H9 (cell line): ENCODE data around the gene TMEM117. TPM values are rescaled to one million over a fixed set of nuclear protein-coding genes. Genes with fewer than 3 reads are reported as not detected.

Source experiments
- DNase-seq: peaks from one replicate; pipeline ENCODE4 v3.0.0-alpha.2; 2017
- H2AFZ ChIP-seq: one replicate; pipeline ENCODE4 v1.6.1; 2013; ENCODE audit warnings: mild to moderate bottlenecking, low read length, control low read depth, moderate library complexity
- H2AK5ac ChIP-seq: 2 replicates; pipeline ENCODE4 v1.6.1; 2013; ENCODE audit warnings: low read length, control low read depth, mixed read lengths; ENCODE audit not compliant: insufficient read length
- H2BK120ac ChIP-seq: one replicate; pipeline ENCODE4 v1.6.1; 2013; ENCODE audit warnings: low read depth, mild to moderate bottlenecking, low read length, control low read depth, inconsistent platforms; ENCODE audit not compliant: poor library complexity, severe bottlenecking
- H2BK12ac ChIP-seq: 2 replicates; pipeline ENCODE4 v1.6.1; 2013; ENCODE audit warnings: low read length, control low read depth, mixed read lengths, low read depth; ENCODE audit not compliant: insufficient read length
- H2BK15ac ChIP-seq: 2 replicates; pipeline ENCODE4 v1.6.1; 2013; ENCODE audit warnings: low read depth, low read length, control low read depth
- H2BK20ac ChIP-seq: one replicate; pipeline ENCODE4 v1.6.1; 2013; ENCODE audit warnings: low read depth, mild to moderate bottlenecking, low read length, control low read depth, inconsistent platforms; ENCODE audit not compliant: poor library complexity, severe bottlenecking
- H2BK5ac ChIP-seq: 2 replicates; pipeline ENCODE4 v1.6.1; 2013; ENCODE audit warnings: low read length, control low read depth, mixed read lengths; ENCODE audit not compliant: insufficient read length
- H3K14ac ChIP-seq: 2 replicates; pipeline ENCODE4 v1.6.1; 2013; ENCODE audit warnings: low read length, control low read depth; ENCODE audit not compliant: insufficient read depth
- H3K18ac ChIP-seq: 2 replicates; pipeline ENCODE4 v1.6.1; 2013; ENCODE audit warnings: low read depth, mild to moderate bottlenecking, mixed read lengths, low read length, control low read depth; ENCODE audit not compliant: insufficient read length
- H3K23ac ChIP-seq: 2 replicates; pipeline ENCODE4 v1.6.1; 2013; ENCODE audit warnings: low read length, control low read depth, mixed read lengths, low read depth; ENCODE audit not compliant: insufficient read length
- H3K23me2 ChIP-seq: 2 replicates; pipeline ENCODE4 v1.6.1; 2013; ENCODE audit warnings: low read depth, mild to moderate bottlenecking, mixed read lengths, low read length, control low read depth; ENCODE audit not compliant: insufficient read length, poor library complexity, severe bottlenecking
- H3K27ac ChIP-seq: 2 replicates; pipeline ENCODE4 v1.5.1; 2013; ENCODE audit warnings: low read length, control low read depth, mixed read lengths, low read depth; ENCODE audit not compliant: insufficient read length
- H3K27me3 ChIP-seq: 2 replicates; pipeline ENCODE4 v1.6.1; 2013; ENCODE audit warnings: low read length, control low read depth, inconsistent platforms; ENCODE audit not compliant: insufficient read depth
- H3K4ac ChIP-seq: 2 replicates; pipeline ENCODE4 v1.6.1; 2013; ENCODE audit warnings: low read depth, mild to moderate bottlenecking, control low read depth, inconsistent platforms, low read length, moderate library complexity
- H3K4me1 ChIP-seq: 2 replicates; pipeline ENCODE4 v1.6.1; 2013; ENCODE audit warnings: low read length, control low read depth, inconsistent platforms; ENCODE audit not compliant: insufficient read depth
- H3K4me2 ChIP-seq: 2 replicates; pipeline ENCODE4 v1.6.1; 2013; ENCODE audit warnings: low read length, control low read depth, mixed read lengths; ENCODE audit not compliant: insufficient read length, insufficient read depth
- H3K56ac ChIP-seq: 2 replicates; pipeline ENCODE4 v1.6.1; 2013; ENCODE audit warnings: low read depth, mild to moderate bottlenecking, mixed read lengths, low read length, control low read depth; ENCODE audit not compliant: insufficient read length
- H3K79me1 ChIP-seq: 2 replicates; pipeline ENCODE4 v1.6.1; 2013; ENCODE audit warnings: low read depth, mild to moderate bottlenecking, moderate library complexity, low read length, control low read depth, inconsistent platforms; ENCODE audit not compliant: insufficient read depth, poor library complexity, severe bottlenecking
- H3K79me2 ChIP-seq: 2 replicates; pipeline ENCODE4 v1.6.1; 2013; ENCODE audit warnings: low read length, control low read depth, inconsistent platforms; ENCODE audit not compliant: insufficient read depth
- H3K9ac ChIP-seq: 2 replicates; pipeline ENCODE4 v1.6.1; 2013; ENCODE audit warnings: low read length, control low read depth, mixed read lengths; ENCODE audit not compliant: insufficient read length; ENCODE audit errors: extremely low read depth
- H3K9me3 ChIP-seq: one replicate; pipeline ENCODE4 v1.6.1; 2013; ENCODE audit warnings: low read depth, low read length, inconsistent platforms; ENCODE audit not compliant: control insufficient read depth
- H3T11ph ChIP-seq: one replicate; pipeline ENCODE4 v1.6.1; 2013; ENCODE audit warnings: mild to moderate bottlenecking, low read length, control low read depth, inconsistent platforms
- H4K20me1 ChIP-seq: one replicate; pipeline ENCODE4 v1.6.1; 2013; ENCODE audit not compliant: control insufficient read depth, insufficient read length, insufficient read depth
- H4K5ac ChIP-seq: 2 replicates; pipeline ENCODE4 v1.6.1; 2013; ENCODE audit warnings: low read depth, mild to moderate bottlenecking, mixed read lengths, low read length, control low read depth; ENCODE audit not compliant: insufficient read length
- H4K8ac ChIP-seq: replicated peaks from 2 replicates; pipeline ENCODE4 v1.6.1; 2013; ENCODE audit warnings: low read length, control low read depth, mixed read lengths, low read depth; ENCODE audit not compliant: insufficient read length
- H4K91ac ChIP-seq: 2 replicates; pipeline ENCODE4 v1.6.1; 2013; ENCODE audit warnings: low read depth, mild to moderate bottlenecking, moderate library complexity, mixed read lengths, low read length, control low read depth; ENCODE audit not compliant: insufficient read length
- H3K27ac Mint-ChIP-seq, 3 experiments: 2 replicates in 2 of 3; 3 replicates in 1 of 3; pipeline ENCODE4 v1.8.0; 2020 to 2021; ENCODE audit warnings: mixed read lengths in 3 of 3, mild to moderate bottlenecking in 1 of 3, moderate library complexity in 1 of 3
- H3K27me3 Mint-ChIP-seq: 2 replicates; pipeline ENCODE4 v1.8.0; 2021; ENCODE audit warnings: low read depth, mild to moderate bottlenecking, moderate library complexity, mixed read lengths
- H3K36me3 Mint-ChIP-seq, 3 experiments: 2 replicates in 2 of 3; 3 replicates in 1 of 3; pipeline ENCODE4 v1.8.0; 2020 to 2021; ENCODE audit warnings: low read depth in 3 of 3, mixed read lengths in 3 of 3; ENCODE audit not compliant: insufficient read depth in 1 of 3
- H3K4me1 Mint-ChIP-seq, 2 experiments: 2 replicates each; pipeline ENCODE4 v1.8.0; 2020; ENCODE audit warnings: mixed read lengths in 2 of 2
- H3K4me3 Mint-ChIP-seq, 2 experiments: 2 replicates in 1 of 2; 3 replicates in 1 of 2; pipeline ENCODE4 v1.8.0; 2020 to 2021; ENCODE audit warnings: mild to moderate bottlenecking in 2 of 2, mixed read lengths in 2 of 2, moderate library complexity in 1 of 2
- H3K9me3 Mint-ChIP-seq, 2 experiments: 2 replicates in 1 of 2; 3 replicates in 1 of 2; pipeline ENCODE4 v1.8.0; 2020; ENCODE audit warnings: mild to moderate bottlenecking in 2 of 2, mixed read lengths in 2 of 2, moderate library complexity in 1 of 2
- WGBS: extraction: QIAGEN DNeasy Blood & Tissue Kit; methylation state at CpG from one replicate; pipeline ENCODE4 v1.1.7; 2013; ENCODE audit warnings: missing lambda C conversion rate, low lambda C conversion rate, mixed read lengths; ENCODE audit not compliant: insufficient read length; ENCODE audit errors: extremely low coverage; 5-methylcytosine and 5-hydroxymethylcytosine counted together
- total RNA-seq: library from RNA; stranded (reverse); gene quantifications from 2 replicates; pipeline ENCODE4 v1.2.1, GENCODE V29; 2021
- TF ChIP-seq, protein P1 (sequence below): fragments of 200-600 bp; sonication (generic); conservative IDR thresholded peaks from 3 replicates; pipeline ENCODE4 v1.8.0; 2021; ENCODE audit warnings: antibody characterized with exemption, mild to moderate bottlenecking

Gene TMEM117
- total RNA-seq, 1 experiment from 2014 or later = 1.7 TPM

DNA sequence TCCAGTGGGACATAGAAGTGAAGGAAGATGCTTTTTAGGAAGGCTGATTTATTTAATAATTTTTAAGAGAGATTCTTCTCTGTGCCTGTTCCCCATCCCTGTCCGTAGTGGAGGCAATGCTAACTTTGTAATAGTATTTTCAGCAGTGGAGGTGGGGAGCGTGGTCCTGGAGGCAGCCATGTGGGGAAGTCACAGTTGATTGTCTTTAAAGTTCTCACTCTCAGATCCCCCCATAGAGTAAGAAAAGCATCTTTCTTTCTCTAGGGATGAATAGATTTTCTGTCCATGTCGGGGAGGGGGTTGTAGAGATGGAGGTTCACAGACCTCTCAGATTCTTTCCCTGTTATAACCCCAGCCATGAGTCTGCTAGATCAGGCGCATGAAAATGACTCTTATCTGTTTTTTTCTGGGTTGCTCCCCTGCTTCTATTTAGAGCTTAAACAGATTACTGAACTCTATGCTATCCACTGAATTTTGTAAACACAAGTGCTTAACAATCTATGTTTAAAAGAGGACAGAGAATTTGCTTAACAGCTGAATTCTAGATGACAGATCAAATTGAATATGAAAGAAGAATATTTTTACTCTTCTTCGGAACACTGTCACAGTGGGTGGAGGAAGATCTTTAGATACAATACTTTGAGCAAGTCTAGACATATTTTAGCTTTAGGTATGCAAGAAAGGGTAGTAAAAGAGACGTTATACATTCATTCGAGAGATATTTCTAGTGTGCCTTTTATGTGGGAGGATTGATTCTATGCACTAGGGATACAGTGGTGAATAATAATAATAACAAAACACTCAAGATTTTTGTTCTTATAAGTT is 25.3 kb downstream of the TMEM117 start:
- H4K91ac ChIP-seq = no peak overlapping the region
- no peak for DNase-seq
- no peaks in the 10 kb centered on the region for H3K79me1 ChIP-seq
- H2AFZ ChIP-seq = no peak overlapping the region
- H4K8ac ChIP-seq = no peak overlapping the region
- no peak overlapping the region for H3K18ac ChIP-seq
- H2BK12ac ChIP-seq = no peak overlapping the region
- no peak overlapping the region for H2AK5ac ChIP-seq
- H3K4me1 ChIP-seq = peaks cover 2% of the 10 kb centered on the region; the same call in 1 of the 2 replicates
- no peaks in the 10 kb centered on the region for H3K9me3 ChIP-seq
- Mint-ChIP-seq H3K36me3 (no peaks in the 10 kb centered on the region; a peak in 1 of 7 replicates), H3K9me3 (peaks cover 0 to 4% of the 10 kb centered on the region in 2 experiments; a peak in 2 of 5 replicates), H3K4me1 (peaks cover 6 to 14% of the 10 kb centered on the region in 2 experiments), H3K4me3 (no peak overlapping the region), H3K27me3 (no peaks in the 10 kb centered on the region), H3K27ac (no peak overlapping the region)
- no peak overlapping the region for H3K4me2 ChIP-seq
- TF ChIP-seq, protein P1, sequence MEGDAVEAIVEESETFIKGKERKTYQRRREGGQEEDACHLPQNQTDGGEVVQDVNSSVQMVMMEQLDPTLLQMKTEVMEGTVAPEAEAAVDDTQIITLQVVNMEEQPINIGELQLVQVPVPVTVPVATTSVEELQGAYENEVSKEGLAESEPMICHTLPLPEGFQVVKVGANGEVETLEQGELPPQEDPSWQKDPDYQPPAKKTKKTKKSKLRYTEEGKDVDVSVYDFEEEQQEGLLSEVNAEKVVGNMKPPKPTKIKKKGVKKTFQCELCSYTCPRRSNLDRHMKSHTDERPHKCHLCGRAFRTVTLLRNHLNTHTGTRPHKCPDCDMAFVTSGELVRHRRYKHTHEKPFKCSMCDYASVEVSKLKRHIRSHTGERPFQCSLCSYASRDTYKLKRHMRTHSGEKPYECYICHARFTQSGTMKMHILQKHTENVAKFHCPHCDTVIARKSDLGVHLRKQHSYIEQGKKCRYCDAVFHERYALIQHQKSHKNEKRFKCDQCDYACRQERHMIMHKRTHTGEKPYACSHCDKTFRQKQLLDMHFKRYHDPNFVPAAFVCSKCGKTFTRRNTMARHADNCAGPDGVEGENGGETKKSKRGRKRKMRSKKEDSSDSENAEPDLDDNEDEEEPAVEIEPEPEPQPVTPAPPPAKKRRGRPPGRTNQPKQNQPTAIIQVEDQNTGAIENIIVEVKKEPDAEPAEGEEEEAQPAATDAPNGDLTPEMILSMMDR = no peak
- H3T11ph ChIP-seq = no peak overlapping the region
- H2BK20ac ChIP-seq = no peak overlapping the region
- H3K9ac ChIP-seq = no peak overlapping the region
- no peak overlapping the region for H3K23ac ChIP-seq
- H3K56ac ChIP-seq = no peak overlapping the region
- WGBS = no CpG with 5 or more reads among the region's 7 CpGs
- no peak overlapping the region for H3K14ac ChIP-seq
- no peaks in the 10 kb centered on the region for H3K79me2 ChIP-seq
- H2BK120ac ChIP-seq = no peak overlapping the region
- H3K23me2 ChIP-seq = no peaks in the 10 kb centered on the region
- no peak overlapping the region for H2BK5ac ChIP-seq
- H2BK15ac ChIP-seq = no peak overlapping the region
- H3K4ac ChIP-seq = no peak overlapping the region
- no peaks in the 10 kb centered on the region for H3K27me3 ChIP-seq
- H3K27ac ChIP-seq = no peak overlapping the region
- H4K5ac ChIP-seq = no peak overlapping the region
- H4K20me1 ChIP-seq = no peaks in the 10 kb centered on the region
